ENCODE measurements around the gene GNAZ.
"Not testable (repeated sequence)": the region's sequence is repeated elsewhere in the genome, so short reads cannot be mapped to it uniquely, and the experiment has no call there.

Gene GNAZ

DNA sequence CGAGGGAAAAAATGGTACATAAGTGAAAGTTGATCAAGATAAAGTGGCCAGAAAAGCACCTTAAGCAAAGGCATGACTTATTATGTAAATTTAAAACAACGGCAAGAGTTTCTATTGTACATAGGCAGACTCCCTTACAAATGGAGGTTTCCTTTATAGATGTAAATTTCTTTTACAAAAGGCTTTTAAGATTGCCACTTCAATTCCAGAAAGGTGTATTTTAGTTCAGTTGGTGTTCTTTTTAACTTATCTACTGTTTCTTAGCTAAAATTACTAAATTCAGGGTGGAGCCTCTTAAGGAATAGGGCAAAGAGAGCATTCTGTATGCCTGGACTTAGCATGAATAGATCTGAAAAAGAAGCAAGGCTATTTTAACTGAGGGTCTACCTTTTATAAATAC, 24.9 kb upstream of the GNAZ start:
- no peak for DNase-seq

DNA sequence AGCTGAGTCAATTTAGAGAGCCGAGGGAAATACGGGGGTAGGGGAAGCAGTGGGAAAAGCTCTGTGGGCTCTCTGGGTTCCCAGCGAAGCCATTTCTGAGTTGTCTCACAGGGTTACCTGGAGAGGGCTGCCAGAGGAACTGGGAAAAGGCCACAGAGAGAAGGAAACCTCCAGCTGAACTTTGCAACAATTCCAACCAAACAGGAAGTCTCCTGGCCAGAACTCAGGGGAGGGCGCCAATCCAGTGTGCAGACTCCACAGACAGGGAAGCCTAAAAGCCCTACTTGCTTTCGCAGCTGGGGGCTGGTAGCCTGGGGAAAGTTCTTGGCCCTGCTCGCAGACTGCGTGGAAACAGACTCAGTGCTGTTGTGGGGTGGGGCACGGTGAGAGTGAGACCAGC, 23.1 kb upstream of the GNAZ start:
- DNase-seq: no peak

DNA sequence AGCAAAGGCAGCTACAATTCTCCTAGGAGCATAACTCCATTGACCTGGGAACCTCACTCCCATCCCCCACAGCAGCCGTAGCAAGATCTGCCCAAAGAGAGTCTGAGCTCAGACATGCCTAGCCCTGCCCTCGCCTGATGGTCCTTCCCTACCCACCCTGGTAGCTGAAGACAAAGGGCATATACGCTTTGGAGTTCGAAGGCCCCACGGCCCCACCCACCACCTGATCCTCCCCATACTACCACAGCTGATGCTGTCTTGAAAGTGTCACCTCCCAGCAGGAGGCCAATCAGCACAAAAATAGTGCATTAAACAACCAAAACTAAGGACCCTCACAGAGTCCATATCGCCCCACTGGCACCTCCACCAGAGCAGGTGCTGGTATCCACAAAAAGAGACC, 22.6 kb upstream of the GNAZ start:
- no peak for DNase-seq

DNA sequence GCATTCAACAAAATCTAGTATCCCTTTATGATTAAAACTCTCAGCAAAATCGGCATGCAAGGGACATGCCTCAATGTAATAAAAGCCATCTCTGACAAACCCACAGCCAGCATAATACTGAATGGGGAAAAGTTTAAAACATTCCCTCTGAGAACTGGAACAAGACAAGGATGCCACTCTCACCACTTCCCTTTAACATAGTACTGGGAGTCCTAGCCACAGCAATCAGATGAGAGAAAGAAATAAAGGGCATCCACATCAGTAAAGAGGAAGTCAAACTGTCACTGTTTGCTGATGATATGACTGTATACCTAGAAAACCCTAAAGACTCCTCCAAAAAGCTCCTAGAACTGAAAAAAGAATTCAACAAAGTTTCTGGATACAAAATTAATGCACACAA, 19.8 kb upstream of the GNAZ start:
- not testable (repeated sequence) for DNase-seq

DNA sequence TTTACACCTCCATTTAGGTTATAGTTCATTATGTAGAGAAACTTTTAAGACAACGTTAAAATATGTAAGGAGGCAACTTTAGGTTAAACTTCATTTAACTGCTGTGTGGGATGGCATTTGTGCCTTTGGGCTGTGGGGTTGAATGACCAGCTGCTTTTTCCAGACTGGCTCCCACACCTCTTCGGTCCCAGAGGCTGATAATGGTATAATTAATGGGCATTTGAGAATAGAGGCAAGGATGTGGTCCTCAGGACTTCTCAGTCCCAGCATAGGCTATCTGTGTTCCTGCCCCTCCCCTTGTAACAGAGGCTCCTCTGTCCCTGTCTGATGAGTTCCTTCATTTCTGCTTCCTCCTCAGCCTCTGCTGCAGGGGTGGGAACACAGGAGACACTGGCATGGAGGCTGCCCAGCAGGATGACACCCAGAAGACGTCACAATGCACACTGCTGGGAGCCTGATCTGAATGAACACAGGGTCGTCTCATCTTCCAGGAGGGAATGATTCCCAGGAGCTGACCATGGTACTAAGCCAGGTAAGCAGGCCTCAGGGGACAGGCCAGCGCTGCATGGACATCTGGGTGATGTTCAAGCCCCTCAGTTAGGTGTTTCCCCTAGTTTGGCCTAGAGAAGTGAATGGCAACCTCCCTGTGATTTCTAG, 17.1 kb upstream of the GNAZ start:
- DNase-seq: no peak

DNA sequence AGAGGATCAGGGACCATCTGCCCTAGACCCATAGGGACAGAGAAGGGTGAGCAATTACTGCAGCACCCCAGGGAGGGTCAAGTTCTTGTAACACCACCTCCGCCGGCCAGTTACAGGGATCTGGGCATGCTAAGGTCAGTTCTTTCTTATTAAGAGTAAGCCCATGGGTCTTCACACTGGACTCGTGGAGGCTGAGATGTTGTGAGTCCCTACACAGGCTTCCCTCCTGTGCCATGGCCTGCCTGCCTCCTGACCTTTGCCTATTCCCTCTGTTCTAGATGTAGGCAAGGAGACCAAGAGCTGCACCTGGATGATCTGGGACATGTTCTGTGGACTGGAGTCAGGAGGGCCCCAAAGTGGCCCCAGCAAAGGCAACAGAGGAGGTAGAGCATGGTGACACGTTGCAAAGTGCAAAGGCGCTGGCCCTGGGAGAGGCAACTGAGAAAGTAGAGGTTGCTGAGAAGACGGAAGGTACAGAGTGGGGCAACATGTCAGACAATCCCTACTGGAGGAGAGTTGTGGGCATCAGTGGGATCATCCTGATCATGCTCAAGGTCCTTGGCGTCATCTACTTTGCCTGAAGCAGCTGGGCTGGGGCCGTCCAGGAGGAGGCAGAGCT, 16.3 kb upstream of the GNAZ start:
- DNase-seq: no peak

DNA sequence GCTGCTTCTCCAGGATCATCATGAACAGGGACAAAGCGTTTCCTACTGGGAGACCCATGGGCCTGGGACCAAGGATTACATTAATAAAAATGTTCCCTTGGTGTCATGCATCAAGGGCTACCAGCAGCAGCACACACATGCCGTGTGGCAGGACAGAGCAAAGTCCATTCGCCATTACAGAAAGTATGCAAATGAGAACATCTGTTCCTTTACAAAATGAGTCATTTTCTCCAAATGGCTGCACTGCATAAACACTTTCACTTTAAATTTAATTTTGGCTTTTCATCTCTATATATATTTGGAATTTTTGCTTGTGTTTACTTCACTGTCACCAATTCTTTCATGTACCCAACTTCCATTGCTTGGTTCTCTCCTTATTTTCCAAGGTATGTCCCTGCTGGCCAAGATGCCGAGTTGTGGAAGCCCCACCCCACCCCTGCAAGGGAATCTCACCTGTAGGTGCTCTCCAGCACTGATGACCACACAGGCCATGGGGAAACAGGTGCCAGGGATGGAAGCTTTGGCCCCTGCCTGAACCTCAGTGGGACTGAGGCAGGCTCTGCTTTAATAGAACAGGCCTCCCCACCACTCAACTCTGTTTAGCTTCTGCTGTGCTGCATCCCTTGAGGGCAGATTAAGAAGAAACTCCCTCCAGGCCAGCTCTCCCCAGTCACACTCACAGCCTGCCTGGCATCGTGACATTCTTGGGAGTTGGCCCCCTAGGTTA, 15.6 kb upstream of the GNAZ start:
- DNase-seq: no peak

DNA sequence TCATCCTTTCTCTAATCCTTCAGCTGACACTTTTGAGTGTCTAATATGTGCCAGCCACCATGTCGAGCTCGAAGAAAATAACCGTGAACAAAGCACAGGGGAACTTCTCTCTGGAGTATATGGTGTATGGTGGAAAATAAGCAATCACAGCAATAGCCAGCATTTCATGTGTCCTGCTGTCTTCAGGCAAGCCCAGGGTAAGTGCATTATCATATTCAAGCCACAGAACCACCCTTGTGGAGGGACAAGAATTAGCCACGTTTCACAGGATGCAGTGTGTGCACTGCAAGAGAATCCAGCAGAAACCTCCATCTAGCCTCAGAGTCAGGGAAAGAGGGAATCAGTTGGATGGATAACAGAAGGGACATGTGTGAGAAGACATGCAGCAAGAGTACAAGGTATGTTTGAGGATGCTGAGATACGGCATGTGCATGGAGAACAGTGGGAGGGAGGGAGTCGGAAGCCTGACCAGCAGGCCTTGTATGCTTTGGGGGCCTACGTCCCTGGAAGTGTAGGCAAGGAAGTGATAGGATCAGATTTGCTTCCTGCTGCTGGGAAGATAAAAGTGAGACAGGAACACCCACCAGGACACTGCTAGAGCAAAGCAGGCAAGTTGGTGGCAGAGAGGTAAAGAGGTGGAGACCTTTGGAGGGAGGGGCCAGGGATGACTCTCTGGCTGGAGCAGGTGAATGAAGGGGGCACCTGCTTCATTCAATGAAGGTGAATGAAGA, 14.7 kb upstream of the GNAZ start:
- no peak for DNase-seq

DNA sequence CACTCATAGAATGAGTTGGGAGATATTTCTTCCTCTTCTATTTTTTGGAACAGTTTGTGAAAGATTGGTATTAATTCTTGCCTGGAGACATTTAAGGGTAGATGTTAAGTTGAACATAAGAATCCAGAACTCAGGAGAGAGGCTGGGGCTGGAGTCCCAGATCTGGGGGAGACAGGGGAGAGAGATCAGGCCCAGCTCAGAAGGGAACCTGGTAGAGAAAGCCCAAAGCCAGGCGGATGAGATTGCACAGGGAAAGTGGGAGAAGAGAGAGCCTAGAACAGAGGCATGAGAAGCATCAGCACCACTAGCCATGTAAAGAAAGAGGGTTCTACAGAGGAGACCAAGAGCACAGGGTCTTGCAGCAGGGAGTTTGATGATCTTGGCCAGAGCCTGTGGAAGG, 13.0 kb upstream of the GNAZ start:
- no peak for DNase-seq

DNA sequence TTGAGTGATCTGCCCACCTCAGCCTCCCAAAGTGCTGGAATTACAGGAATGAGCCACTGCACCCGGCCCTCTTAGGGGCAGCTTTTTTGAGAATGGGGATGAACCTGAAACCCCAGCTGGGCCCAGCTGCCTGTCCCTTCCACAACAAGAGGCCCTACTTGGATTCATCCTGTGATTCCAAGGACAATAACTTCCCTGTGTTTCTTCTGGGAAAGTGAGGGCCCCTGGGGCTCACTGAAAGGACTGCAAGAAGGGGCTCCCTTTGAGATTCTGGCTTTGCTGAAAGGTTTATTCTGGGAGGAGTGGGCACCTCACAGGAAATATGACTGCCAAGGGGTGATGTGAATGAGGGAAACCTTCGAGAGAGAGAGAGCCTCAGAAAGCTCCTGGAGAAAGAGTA, 12.3 kb upstream of the GNAZ start:
- no peak for DNase-seq

DNA sequence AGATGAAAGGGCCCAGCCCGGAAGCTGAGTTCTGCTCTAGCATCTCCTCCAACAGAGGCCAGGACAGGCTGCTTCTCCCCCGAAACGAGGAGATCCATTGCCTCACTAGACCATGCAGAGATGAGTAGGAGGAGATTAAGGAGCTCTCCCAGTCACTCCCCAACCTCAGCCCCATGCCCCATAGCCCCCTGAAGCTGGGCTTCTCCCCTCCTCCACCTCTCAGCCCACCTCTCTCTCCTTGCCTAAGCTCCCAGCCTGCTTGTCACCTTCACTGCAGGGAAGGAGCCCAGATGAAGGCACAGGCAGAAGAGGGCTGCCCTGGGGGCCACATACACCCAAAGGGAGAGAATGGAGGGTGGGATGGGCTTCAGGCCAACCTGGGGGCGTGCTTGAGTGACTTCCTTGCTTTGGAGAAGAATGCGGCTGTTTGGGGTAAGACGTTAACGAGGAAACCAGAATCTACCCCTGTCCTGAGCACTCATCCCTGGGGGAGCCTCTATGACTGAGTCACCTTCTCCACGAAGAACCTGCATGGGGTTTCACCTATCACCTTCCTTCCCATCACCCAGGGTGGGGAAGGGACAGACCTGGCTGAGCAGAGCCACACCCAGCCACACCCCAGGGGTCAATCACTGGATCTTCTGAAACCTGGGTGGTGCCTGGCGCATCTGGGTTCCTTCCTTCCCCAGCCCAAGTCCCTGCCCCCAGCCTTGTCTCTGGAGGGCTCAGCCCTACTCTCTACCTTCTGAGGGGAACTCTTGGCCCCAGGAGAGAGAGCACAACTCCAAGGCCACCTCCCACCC, 11.6 kb upstream of the GNAZ start:
- DNase-seq: no peak

DNA sequence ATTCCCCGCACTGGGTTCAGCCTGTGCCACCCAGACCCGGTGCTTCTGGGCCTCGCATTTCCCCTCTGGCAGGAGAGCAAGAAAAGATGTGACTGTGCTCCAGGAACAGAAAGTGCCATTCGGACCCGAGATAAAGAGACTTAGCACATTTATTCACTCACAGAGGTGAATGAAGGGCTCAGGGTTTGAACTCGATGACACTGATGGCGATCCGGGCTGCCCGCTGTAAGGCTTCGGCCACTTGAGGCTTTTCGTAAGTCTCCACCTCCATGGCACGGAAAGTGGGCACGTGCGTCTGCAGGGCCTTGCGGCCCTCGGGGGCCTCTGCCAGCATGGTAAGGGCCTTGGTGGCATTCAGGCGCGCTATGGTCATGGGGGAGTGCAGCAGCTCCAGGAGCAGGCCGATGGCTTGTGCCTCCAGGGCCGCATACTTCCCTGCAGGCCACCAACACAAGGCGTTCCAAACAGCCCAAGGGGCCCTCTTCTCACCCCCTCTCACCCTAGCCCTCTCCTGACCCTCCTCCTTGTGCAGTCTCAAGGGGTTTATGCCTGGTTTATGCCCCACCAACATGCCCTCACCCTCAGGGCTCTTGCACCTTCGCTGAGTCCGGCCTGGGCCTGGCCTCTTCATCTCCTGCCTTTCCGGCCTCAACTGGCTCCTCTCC, 10.9 kb upstream of the GNAZ start:
- DNase-seq: no peak

DNA sequence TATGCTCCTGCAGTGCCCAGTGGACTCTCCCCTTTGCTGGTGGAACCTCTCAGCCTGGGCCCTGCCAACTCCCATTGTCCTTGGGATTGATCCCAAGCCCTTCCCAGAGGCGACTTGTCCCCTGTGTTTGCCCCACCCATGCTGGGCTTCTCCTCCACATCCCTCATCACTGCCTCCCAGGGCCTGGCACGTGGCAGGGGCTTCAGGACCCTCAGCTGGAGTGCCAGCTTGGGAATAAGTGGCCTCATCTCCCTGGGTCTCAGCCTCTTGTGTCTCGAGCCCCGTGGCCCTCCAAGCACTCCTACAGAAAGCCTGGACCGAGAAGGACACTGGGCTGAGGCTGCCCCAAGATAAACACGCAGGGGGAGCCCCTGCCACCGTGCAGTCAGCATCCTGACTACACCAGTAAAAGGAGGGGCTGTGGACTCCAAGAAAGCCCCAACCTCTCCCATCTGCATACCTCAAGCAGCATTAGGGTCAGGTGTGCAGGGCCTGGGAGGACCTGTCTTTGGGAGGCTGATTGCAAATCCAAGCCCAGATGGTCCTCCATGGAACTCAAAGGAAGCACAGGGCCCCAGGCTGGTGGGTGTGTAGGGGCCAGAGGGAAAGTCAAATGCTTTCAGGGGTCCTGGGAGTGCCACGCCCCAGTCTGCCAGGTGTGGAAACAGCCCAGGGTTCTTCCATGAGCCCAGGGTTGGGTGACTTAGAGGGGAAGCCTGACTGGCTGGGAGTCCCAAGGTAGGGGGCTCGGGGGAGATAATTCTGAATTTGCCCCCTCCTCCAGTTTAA, 9.5 kb upstream of the GNAZ start:
- no peak for DNase-seq

DNA sequence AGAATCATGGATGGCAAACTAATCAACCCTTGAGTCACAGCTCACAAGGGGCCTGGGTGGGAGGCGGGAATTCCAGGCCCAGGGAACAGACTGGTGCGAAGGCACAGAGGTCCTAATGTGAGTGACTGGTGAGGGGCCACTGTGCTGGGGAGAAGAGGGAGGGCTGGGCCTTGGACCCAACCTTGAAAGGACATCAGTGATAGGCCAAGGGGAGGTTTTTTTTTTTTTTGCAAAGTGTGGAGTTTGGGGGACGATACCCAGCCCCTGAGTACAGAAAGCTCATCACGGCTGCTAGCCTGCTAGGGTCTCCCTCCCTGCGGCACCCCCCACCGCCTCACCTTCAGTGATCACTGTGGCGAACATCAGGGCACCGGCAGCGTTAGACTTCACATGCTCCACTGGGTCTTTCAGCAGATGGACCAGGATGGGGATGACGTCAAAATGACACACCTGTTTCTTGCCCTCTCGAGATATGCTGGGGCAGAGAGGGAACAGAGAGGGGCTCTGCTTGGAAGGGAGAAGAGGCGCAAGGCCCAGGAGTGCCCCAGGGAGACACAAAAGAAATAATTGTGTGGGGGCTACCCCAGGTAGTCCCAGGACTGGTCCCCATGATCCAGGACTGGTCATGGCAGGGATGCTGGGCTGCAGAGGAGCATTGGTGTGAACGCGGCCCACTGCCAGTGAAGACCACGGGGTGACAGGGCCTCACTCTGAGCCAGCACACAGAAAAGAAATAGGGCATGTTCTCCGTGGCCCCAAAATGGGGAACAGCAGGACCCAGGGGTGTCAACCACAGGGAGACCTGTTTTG, 8.6 kb upstream of the GNAZ start:
- DNase-seq: no peak

DNA sequence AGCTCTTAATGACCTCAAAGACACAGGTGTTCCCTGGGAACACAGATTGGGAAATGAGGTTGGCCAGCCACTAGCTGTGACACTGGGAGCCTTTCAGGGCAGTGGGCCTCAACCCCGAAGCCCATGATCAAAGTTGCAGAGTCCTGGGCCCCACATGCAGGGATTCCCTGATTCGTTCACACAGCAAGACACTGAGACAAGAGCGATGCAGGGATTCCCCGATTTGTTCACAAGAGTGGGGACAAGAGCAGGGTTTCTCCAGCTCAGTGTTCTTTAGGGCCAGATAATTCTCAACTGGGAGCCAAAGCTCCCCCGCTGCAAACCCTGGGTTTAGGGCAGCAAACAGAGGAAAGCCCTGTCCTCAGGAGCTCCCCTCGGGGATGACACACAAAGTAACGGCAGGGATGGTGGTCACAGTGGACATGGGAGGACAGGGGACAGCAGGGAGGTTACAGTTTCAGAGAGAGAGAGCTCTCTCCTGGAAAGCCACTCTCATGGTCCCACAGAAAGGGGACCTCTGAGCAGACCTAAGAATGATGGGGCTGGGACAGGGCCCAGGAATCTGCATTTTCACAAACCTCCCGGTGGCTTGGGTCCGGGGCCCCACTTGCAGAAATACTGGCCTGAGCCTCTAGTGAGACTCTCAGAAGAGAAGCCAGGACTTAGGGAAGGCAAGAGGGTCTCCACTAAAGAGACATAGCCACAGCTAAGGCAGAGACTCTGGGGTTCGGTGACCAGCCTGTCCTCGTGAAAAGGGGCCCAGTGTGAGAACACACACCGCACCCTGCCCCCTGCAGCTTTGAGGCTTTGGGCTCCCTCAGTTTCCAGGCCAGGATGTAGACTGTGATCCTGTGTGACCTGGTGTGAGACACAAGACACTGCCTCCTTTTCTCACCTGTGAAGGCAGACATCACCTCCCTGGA, 7.4 kb upstream of the GNAZ start:
- DNase-seq: no peak

DNA sequence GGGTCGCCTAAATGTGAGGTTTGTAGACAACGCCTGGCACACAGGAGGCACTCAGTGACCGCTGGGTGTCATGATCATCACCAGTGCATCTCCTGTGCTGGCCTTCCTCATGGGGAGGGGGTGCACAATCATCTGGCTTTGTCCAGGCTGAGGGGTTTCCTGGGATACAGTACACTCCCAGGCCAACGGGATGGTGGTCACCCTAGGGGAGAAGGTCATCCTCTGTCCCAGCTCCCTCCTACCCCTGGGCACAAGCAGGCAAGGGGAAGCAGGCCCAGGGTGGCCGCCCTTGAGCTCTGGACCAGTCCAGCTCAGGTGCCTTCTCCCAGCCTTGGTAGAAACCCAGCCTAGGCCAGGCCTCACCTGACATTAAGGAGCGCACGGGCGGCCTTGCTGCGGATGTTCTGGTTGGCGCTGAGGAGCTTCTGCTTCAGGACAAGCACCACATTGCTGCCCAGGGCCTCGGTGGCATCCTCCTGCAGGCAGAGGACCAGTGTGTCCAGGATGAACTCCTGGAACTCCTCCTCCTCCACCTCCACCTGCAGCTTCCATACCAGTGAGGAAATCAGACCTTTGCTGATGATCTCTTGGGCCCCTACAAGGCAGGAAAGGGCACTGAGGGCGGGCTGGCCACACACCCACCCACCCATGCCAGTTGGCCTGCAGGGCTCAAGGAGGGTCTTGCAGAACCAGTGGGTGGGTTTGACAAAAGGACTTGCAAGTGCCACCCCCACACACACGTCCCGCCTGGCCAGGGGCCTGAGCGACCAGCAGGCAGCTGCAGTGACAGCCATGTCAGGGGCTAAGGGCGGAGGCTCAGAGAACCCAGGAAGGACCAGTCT, 6.6 kb upstream of the GNAZ start:
- DNase-seq: no peak

DNA sequence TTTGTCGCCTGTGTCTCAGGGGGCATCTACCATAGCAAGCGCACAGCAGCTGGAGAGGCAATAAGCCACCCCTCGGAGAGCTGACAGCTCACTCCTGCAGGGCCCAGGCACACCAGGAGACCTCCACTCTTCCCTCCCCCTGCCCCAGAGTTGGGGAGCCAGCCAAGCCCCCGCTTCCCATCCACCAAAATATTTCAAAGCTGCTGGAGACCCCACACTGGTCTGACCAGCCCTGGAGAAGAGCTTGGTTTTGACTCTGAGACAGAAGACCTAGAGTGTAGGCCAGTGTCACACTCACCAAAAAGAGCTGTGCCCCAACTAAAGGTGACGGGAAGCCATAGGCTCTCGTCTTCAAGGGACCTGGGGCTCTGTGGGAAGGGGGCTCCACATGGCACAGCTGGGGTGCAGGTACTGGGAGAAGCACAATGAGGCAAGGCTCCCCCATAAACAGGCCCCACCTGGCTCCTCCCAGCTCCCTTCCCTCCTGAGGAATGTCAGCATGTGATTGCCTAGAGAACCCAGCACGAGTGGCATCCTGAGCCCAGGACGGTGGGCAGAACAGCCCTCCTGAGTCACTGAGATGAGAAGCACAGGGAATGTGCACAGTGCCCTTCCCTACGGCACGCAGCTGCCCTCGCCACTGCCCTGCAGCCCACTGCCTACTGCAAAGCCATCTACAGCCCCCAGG, 5.8 kb upstream of the GNAZ start:
- no peak for DNase-seq

DNA sequence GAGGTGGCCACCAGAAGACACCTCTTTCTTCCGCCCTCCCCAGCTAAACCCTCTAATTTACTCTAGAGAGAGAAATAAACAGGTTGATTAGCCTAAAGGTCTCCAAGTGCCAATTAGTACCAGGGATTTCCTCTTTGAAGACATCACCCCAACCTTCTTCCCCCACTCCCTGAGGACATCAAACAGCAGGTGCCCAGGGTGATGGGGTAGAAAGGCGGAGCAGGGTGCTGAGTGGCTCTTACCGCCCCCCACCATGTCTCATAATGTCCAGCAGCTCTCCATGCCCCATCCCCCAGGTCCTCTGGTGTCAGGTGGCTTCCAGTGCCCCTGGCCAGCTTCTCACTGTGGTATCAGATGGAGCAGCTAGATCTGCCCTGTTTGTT, 5.3 kb upstream of the GNAZ start:
- DNase-seq: no peak
